ENCODE results near the gene NACAD.

- TF ChIP-seq CTCF (IDR thresholded peaks at IDR 0.05) (no peak), POLR2A (IDR thresholded peaks at IDR 0.05) (no peak)
These were observed 36.6 kb upstream of the NACAD start for GRCh38 chr7:45125193-45125904.

Data from right lobe of liver (tissue), 4 donors.